Fibroblast of pulmonary artery (primary cell): ENCODE results near the gene IL11RA.

Source experiments
- DNase-seq: peaks from one replicate; pipeline ENCODE4 v3.0.0-alpha.2; 2010; ENCODE audit warnings: low read depth
- H3K4me3 ChIP-seq: replicated peaks from 2 replicates; pipeline ENCODE4 v1.5.1; 2011; ENCODE audit warnings: low read depth, mild to moderate bottlenecking, control low read depth, low read length, moderate library complexity
- CTCF ChIP-seq: IDR thresholded peaks from 2 replicates; pipeline ENCODE4 v1.5.1; 2011; ENCODE audit warnings: mild to moderate bottlenecking, control low read depth, low read length, inconsistent platforms; ENCODE audit errors: missing control alignments

The IL11RA gene

GRCh38 chr9:34630402-34631154 is 21.4 kb upstream of the IL11RA start:
- no peak for TF ChIP-seq CTCF
- DNase-seq: no peak
- H3K4me3 ChIP-seq: no peak overlapping the region

GRCh38 chr9:34633166-34633565 is 18.8 kb upstream of the IL11RA start:
- TF ChIP-seq CTCF: no peak
- H3K4me3 ChIP-seq: no peak overlapping the region
- no peak for DNase-seq

GRCh38 chr9:34633851-34634550 is 18.0 kb upstream of the IL11RA start:
- H3K4me3 ChIP-seq: no peak overlapping the region
- peak; percentile 77 for DNase-seq
- peak; percentile 89 for TF ChIP-seq CTCF

GRCh38 chr9:34634551-34635248 is 17.3 kb upstream of the IL11RA start:
- DNase-seq: no peak
- TF ChIP-seq CTCF: no peak
- H3K4me3 ChIP-seq: no peak overlapping the region

GRCh38 chr9:34635556-34635955 is 16.4 kb upstream of the IL11RA start:
- no peak for DNase-seq
- H3K4me3 ChIP-seq: no peak overlapping the region
- TF ChIP-seq CTCF: no peak

GRCh38 chr9:34636791-34637355 is 15.1 kb upstream of the IL11RA start:
- H3K4me3 ChIP-seq: peak overlapping the region; percentile 71
- no peak for DNase-seq
- no peak for TF ChIP-seq CTCF
